COLO668 (cell line): ENCODE data around the gene MRPS31.
"Not testable (repeated sequence)": the region's sequence is repeated elsewhere in the genome, so short reads cannot be mapped to it uniquely, and the experiment has no call there.

Source experiments
- DNase-seq: peaks from one replicate; lab custom pipeline; 2025; ENCODE audit not compliant: unreplicated experiment; lab: John Stamatoyannopoulos, UW

Gene MRPS31

DNA sequence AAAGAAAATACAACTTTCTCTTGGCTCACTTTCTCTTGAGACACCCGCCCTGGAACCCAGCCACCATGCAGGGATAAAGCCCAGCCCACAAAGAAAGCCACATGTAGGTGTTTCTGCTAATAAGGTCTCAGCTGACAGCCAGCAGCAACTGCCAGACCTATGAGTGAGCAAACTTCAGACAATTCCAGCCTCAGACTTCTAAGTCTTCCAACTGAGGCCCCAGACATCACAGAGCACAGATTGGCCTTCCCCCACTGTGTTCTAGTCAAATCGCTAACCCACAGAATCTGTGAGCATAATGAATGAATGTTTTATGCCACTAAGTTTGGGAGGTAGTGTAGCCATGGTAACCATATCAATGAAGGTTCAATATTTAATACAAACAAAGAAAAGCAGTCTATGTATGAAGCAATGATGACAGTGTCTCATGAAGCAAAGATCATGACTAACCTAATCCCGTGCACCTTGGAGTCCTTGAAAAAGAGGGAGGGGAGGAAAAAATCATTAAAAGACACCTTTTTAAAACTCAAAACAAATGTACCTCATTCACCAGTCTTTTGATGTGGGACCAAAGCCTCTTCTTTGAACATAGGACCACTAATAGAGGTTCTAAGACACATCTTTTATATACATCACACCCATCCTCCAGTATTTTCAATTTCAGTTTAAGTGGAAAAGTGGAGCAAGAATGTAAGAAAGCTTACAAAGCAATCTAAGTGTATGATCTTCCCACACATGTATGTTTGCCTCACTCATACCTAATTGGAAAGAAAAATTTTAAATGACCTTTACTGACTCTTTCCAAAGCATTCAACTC, 6.2 kb downstream of the MRPS31 start:
- DNase-seq, result no peak

DNA sequence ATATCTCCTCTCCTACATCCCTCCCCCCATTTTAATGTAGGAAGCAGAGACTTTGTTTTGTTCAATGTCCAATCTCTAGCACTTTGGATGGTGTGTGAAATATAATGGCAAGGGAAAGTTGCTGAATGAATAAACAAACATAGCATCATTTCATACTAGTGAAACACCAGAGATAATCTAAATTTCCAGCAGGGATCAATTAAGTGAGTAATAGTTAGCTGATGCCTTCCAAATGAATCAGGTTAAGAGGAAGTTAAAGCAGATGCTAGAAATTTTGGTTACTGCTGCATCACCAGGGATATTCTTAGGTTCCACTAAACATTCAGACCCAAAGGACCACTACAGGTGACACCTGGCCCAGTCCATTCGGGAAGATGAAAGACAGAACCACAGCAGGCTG, 8.1 kb downstream of the MRPS31 start:
- no peak for DNase-seq

- no peak for DNase-seq
These were observed 12.2 kb downstream of the MRPS31 start for GRCh38 chr13:40758811-40759210.

DNA sequence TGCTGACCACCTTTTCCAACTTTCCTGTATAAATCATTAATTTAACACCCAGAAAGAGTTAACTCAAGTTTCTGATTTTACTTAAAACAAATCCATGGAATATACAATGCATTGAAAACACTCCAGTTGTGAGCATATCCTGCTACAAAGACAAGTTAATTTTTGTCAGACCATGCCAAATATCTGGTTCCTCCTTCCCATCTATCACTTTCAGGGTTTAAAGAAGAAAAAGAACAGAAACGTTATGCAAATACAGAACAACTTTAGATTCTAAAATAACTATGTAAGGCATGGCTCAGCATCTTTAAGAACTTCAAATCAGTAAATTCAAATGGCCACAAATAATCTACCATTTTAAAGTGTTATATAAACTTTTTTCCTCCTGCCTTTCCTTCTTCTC, 14.9 kb downstream of the MRPS31 start:
- DNase-seq, result no peak

GRCh38 chr13:40755082-40755700, 15.8 kb downstream of the MRPS31 start:
- DNase-seq, result no peak

DNA sequence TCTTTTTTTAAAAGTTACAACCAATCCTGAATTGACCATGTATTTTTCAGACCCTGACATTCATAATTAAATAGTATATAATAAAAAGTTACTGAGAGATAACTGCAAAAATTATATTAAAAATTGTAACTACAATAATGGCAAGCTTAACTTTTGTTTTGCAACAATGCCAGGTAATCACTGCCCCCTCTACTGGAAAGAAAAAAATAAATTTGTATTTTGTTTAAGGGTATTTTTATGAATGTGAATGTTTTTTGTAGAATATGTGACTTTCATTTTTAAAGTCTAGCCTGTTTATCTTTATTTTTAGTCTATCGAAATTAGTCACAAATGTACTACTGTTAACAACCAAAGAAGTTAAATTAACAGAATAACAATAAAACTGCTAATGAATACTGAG, 21.7 kb downstream of the MRPS31 start:
- DNase-seq, result no peak

DNA sequence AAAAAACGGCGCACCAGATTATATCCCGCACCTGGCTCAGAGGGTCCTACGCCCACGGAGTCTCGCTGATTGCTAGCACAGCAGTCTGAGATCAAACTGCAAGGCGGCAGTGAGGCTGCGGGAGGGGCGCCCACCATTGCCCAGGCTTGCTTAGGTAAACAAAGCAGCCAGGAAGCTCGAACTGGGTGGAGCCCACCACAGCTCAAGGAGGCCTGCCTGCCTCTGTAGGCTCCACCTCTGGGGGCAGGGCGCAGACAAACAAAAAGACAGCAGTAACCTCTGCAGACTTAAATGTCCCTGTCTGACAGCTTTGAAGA, 35.8 kb downstream of the MRPS31 start:
- DNase-seq, result not testable (repeated sequence)

DNA sequence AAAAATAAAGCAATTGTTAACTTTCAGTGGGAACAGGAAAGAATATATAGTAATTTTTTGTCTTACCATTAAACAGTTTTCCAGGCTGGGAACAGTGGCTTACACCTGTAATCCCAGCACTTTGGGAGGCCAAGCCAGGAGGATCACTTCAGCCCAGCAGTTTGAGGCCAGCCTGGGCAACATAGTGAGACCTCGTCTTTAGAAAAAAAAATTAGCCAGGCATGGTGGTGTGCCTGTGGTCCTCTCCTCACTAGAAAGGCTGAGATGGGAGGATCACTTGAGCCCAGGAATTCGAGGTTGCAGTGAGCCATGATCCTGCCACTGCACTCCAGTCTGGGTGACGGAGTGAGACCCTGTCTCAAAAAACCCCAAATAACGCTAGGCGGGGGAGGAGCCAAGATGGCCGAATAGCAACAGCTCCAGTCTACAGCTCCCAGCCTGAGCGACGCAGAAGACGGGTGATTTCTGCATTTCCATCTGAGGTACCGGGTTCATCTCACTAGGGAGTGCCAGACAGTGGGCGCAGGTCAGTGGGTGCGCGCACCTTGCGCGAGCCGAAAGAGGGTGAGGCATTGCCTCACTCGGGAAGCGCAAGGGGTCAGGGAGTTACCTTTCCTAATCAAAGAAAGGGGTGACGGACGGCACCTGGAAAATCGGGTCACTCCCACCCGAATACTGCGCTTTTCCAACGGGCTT, 36.3 kb downstream of the MRPS31 start:
- DNase-seq, result not testable (repeated sequence)

- DNase-seq, result no peak
These were observed 38.3 kb downstream of the MRPS31 start for GRCh38 chr13:40732658-40733057.

GRCh38 chr13:40728595-40728994, 42.4 kb downstream of the MRPS31 start:
- DNase-seq, result no peak

- DNase-seq, result not testable (repeated sequence)
These were observed 56.6 kb downstream of the MRPS31 start for GRCh38 chr13:40714433-40714832.

GRCh38 chr13:40706439-40706838, 64.6 kb downstream of the MRPS31 start:
- DNase-seq, result no peak

DNA sequence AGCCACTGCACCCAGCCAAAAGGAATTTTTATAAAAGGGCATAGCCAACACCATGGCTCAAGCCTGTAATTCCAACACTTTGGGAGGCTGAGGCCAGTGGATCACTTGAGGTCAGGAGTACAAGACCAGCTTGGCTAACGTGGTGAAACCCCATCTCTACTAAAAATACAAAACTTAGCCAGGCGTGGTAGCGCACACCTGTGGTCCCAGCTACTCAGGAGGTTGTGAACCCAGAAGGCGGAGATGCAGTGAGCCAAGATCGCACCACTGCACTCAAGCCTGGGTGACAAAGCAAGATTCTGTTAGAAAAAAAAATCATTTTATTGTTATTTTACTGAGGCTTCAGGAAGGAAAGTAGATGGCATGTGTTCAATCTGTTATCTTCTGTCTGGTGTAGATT, 73.3 kb downstream of the MRPS31 start:
- no peak for DNase-seq

DNA sequence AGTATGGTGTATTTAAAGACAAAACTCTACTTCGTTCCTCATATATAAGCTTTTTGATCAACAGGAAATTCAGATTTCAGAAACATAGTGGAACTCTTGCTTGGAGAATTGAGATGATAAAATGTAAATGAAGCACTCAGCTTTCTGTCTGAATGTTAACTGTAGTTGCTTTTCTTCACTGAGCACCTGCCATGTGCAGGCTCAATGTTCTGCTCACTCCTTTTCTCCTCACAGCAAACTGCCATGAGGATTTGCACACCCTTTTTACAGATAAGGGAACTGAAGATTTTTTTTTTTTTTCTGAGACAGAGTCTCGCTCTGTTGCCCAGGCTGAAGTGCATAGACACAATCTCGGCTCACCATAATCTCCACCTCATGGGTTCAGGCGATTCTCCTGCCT, 76.6 kb downstream of the MRPS31 start:
- no peak for DNase-seq

DNA sequence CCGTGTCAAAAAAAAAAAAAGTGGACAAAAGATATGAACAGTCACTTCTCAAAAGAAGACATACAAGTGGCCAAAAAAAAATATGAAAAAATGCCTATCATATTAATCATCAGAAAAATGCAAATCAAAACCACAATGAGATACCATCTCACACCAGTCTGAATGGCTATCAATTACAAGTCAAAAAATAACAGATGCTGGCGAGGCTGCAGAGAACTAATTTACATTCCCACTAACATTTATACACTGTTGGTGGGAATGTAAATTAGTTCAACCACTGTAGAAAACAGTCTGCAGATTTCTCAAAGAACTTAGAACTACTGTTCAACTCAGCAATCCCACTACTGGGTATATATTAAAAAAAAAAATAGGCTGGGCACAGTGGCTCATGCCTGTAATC, 78.0 kb downstream of the MRPS31 start:
- no peak for DNase-seq

DNA sequence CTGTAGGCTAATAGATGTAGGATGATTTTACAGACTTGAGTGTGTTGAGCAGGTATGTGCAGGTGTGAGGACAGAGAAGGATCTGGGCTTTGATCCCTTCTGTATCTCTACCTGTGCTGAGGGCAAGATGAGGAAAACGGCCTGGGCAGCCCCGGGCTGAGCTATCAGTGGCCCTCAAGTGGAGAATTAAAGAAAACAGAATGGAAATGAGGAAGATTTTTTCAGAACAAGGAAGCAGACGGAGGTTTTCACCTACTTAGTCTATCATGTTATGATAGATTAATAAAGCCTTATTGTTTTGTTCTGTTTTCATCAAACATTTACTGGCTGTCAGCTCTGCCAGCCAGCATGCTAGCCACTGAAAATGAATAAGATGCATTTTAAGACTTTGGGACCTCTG, 82.2 kb downstream of the MRPS31 start:
- DNase-seq, result no peak

GRCh38 chr13:40682449-40683240, 88.3 kb downstream of the MRPS31 start:
- DNase-seq, result no peak

DNA sequence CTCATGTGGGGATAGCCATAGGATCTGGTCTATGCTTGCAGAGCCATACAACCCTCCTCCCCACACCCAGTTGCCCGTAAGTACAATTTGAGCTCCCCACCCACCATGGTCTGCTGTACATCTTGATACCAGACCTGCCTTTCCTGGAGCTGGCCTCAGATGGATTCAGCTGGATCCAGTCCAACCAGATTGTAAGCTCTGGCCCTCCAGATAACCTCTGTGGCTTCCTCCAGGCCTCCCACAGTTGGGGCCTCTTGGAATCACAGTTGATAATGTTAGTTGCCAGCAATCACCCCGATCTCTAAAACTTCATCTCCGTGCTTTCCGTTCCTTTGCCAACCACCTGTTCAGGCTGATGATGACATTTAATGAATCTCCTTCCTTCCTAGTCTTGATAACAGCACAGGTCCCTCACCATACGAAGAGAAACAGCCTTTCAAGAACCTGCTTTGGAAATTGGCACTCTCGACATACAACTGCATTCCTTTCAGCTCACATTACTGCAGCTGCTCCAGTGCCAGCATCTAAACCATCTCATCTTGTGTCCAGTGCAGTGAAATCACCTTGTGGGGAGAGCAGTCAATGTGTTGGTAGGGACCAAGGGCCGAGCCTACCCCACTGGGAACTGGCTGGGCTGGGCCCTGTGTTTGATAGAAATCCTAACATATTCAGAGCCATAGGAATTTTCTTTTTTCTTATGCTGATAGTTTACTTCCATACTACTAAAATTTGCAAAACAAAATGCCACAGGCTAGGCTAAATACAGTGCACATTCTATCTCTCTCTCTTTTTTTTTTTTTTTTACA, 89.4 kb downstream of the MRPS31 start:
- DNase-seq, result no peak

DNA sequence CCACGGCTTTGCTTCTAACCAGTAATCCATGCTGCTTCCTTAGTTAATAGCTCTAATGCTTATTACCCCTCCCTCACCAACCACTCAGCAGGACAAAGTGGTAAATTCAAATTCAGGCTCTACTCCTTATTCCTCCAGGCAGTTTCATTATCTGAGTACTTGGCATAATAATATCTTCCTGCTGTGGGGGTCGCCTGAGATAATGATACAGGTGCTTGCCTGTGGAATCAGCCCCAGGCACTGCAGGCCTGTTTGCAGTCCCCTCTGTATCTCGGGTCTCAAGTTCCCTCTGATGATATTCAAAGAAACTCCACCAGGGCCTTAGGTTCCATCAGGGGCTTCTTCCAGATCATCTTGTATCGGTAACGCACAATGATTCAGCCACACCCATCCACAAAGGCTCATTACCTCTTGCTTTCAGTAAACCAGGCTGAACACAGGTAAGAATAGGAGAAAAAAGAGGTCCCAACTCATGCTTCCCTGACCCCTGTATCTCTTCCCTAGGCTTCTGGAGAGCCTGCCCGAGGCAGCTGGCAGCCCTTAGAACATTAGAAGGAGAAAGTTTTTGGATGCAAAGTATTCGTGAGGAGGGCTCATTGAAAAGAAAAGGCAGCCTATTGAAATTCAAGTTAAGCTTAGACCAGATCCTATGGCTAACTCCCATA, 90.2 kb downstream of the MRPS31 start:
- no peak for DNase-seq

DNA sequence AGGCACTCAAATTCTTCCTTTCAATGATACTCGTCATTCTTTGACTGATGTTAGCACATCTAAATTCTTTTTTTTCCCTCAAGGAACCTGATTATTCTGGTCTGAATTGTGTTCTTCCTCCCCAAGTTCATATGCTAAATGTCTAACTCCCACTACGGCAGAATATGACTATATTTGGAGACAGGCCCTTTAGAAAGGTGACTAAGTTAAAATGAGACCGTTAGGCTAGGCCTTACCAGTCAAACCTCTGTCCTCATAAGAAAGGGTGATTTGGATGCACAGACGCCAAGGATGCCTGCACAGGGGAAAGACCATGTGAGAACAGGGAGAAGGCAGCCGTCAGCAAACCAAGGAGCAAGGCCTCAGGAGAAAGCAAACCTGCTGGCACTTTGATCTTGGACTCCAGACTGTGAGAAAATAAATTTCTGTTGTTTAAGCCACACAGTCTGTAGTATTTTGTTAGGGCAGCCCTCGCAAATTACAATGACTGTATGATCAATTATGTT, 91.5 kb downstream of the MRPS31 start:
- no peak for DNase-seq
